Measurements from ENCODE around the gene IGFL1. TPM values are rescaled to one million over a fixed set of nuclear protein-coding genes. Genes with fewer than 3 reads are reported as not detected.
A peak's percentile ranks its signal among the peaks of the same experiment; 100 is the strongest.
"Not testable (repeated sequence)": the region's sequence is repeated elsewhere in the genome, so short reads cannot be mapped to it uniquely, and the experiment has no call there.

Gene IGFL1
- total RNA-seq, 4 donors from 2014 or later: not detected

DNA sequence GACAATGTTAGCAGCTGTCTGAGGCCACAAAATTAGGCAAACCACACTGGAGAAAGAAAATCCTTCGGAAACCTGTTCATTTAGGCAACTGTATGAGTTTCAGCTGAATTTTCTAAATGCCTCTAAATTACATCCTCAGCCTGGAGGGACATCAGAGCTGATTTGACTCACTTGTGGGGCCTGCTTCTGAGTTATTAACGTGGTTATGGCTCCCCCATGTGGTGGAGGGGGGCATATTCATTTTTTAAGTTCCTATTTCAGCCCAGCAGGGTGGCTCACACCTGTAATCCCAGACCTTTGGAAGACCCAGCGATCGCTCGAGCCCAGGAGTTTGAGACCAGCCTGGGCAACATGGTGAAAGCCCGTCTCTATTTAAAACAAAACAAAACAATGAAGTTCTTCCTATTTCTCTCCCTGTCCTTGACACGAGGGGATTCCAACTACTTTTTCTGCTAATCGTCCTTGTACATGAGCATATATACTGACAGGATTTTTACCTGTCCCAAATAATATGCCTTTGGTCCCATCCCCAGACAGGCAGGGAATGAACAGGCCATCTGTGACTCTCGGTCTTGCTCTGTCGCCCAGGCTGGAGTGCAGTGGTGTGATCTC lies 35.8 kb downstream of the IGFL1 start:
- H3K27me3 ChIP-seq: peaks cover 45% of the 10 kb centered on the region
- no peaks in the 10 kb centered on the region for H3K36me3 ChIP-seq
- intact Hi-C loops (cut with DNase I; ENCODE audit: low total_unique reads): loop anchor here (2.0 to 5.0 kb wide), 2 partner anchors 188 to 237 kb away; no protein-coding TSS in a partner anchor
- in situ Hi-C loops (cut with MboI; ENCODE audit: low pct_ligation_motif_present in 1 of 4, low pct_unique_long_range_greater_than_20kb in 1 of 4, low sequenced_read_pairs in 3 of 4): loop anchor here (5.0 to 25.0 kb wide), 4 partner anchors 178 to 241 kb away; partner anchors contain the start of gene PGLYRP1 (in 1 of the 4)
- DNase-seq: peak; percentile 54
- no peak for TF ChIP-seq POLR2AphosphoS5 (IDR thresholded peaks at IDR 0.05)
- TF ChIP-seq POLR2A (IDR thresholded peaks at IDR 0.05): no peak
- no peak for TF ChIP-seq EP300 (IDR thresholded peaks at IDR 0.05; ENCODE audit: low read depth)
- TF ChIP-seq, protein P1, sequence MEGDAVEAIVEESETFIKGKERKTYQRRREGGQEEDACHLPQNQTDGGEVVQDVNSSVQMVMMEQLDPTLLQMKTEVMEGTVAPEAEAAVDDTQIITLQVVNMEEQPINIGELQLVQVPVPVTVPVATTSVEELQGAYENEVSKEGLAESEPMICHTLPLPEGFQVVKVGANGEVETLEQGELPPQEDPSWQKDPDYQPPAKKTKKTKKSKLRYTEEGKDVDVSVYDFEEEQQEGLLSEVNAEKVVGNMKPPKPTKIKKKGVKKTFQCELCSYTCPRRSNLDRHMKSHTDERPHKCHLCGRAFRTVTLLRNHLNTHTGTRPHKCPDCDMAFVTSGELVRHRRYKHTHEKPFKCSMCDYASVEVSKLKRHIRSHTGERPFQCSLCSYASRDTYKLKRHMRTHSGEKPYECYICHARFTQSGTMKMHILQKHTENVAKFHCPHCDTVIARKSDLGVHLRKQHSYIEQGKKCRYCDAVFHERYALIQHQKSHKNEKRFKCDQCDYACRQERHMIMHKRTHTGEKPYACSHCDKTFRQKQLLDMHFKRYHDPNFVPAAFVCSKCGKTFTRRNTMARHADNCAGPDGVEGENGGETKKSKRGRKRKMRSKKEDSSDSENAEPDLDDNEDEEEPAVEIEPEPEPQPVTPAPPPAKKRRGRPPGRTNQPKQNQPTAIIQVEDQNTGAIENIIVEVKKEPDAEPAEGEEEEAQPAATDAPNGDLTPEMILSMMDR (IDR thresholded peaks at IDR 0.05): peak; percentile 84 to 95 (median 89)
- WGBS, 2 donors (ENCODE audit: low coverage in 1 of 2): 22% methylated on average over 10 of the region's 10 CpGs; no CpG with 5 or more reads in 1 of the 2 donors
- H3K4me1 ChIP-seq: no peaks in the 10 kb centered on the region
- H3K27ac ChIP-seq: no peak overlapping the region
- no peaks in the 10 kb centered on the region for H3K9me3 ChIP-seq
- H3K4me3 ChIP-seq: no peak overlapping the region

DNA sequence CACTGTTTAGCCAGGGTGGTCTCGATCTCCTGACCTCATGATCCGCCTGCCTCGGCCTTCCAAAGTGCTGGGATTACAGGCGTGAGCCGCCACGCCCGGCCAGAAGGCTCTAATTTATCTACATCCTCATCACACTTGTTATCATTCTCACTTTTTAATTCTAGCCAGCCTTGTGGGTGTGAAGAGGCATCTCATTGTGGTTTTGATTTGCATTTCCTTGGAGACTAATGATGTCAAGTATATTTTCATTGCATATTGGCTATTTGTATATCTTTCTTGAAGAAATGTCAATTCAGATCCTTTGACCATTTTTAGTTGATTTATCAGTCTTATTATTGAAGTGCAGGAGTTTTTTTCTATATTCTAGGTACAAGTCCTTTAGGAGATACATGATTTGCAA lies 39.6 kb downstream of the IGFL1 start:
- in situ Hi-C loops (cut with MboI; ENCODE audit: low pct_ligation_motif_present in 1 of 4, low pct_unique_long_range_greater_than_20kb in 1 of 4, low sequenced_read_pairs in 3 of 4) (loop anchor here (5.0 to 25.0 kb wide), 4 partner anchors 182 to 244 kb away; partner anchors contain the start of gene PGLYRP1 (in 1 of the 4)), intact Hi-C loops (cut with DNase I; ENCODE audit: low total_unique reads) (loop anchor here (5.0 kb wide), 1 partner anchor 192 kb away; no protein-coding TSS in a partner anchor)
- Histone ChIP-seq H3K9me3 (no peaks in the 10 kb centered on the region), H3K27me3 (peaks cover 38% of the 10 kb centered on the region), H3K36me3 (no peaks in the 10 kb centered on the region), H3K27ac (no peak overlapping the region), H3K4me3 (no peak overlapping the region), H3K4me1 (no peaks in the 10 kb centered on the region)
- WGBS, 2 donors (ENCODE audit: low coverage in 1 of 2): 42 to 63% methylated on average over 7 of the region's 7 CpGs
- TF ChIP-seq POLR2A (IDR thresholded peaks at IDR 0.05) (no peak), POLR2AphosphoS5 (IDR thresholded peaks at IDR 0.05) (no peak), EP300 (IDR thresholded peaks at IDR 0.05; ENCODE audit: low read depth) (no peak)
- TF ChIP-seq, protein P1 (IDR thresholded peaks at IDR 0.05): no peak
- no peak for DNase-seq

GRCh38 chr19:46270521-46271256 lies 41.1 kb downstream of the IGFL1 start:
- 52 to 100% methylated on average over 3 to 17 of the region's 17 CpGs for WGBS, 2 donors (ENCODE audit: low coverage in 1 of 2)
- no peaks in the 10 kb centered on the region for H3K9me3 ChIP-seq
- peaks cover 36% of the 10 kb centered on the region for H3K27me3 ChIP-seq
- in situ Hi-C loops (cut with MboI; ENCODE audit: low pct_ligation_motif_present in 1 of 4, low pct_unique_long_range_greater_than_20kb in 1 of 4, low sequenced_read_pairs in 3 of 4): loop anchor here in 2 of 4 donors (25.0 kb wide), 1 partner anchor 183 kb away; no protein-coding TSS in a partner anchor
- intact Hi-C loops (cut with DNase I; ENCODE audit: low total_unique reads): no loop called here
- TF ChIP-seq EP300 (IDR thresholded peaks at IDR 0.05; ENCODE audit: low read depth) (no peak), POLR2AphosphoS5 (IDR thresholded peaks at IDR 0.05) (no peak), POLR2A (IDR thresholded peaks at IDR 0.05) (no peak)
- TF ChIP-seq, protein P1 (IDR thresholded peaks at IDR 0.05): no peak
- H3K27ac ChIP-seq: no peak overlapping the region
- no peaks in the 10 kb centered on the region for H3K4me1 ChIP-seq
- no peak for DNase-seq
- H3K36me3 ChIP-seq: no peaks in the 10 kb centered on the region
- H3K4me3 ChIP-seq: no peak overlapping the region

- Histone ChIP-seq H3K9me3 (no peaks in the 10 kb centered on the region), H3K4me1 (no peaks in the 10 kb centered on the region), H3K27me3 (peaks cover 32% of the 10 kb centered on the region), H3K27ac (peak overlapping the region in 1 of 4 donors; percentile 8), H3K36me3 (no peaks in the 10 kb centered on the region), H3K4me3 (no peak overlapping the region)
- intact Hi-C loops (cut with DNase I; ENCODE audit: low total_unique reads) (no loop called here), in situ Hi-C loops (cut with MboI; ENCODE audit: low pct_ligation_motif_present in 1 of 4, low pct_unique_long_range_greater_than_20kb in 1 of 4, low sequenced_read_pairs in 3 of 4) (loop anchor here in 2 of 4 donors (25.0 kb wide), 1 partner anchor 184 kb away; no protein-coding TSS in a partner anchor)
- DNase-seq: no peak
- TF ChIP-seq POLR2AphosphoS5 (IDR thresholded peaks at IDR 0.05) (no peak), EP300 (IDR thresholded peaks at IDR 0.05; ENCODE audit: low read depth) (no peak), POLR2A (IDR thresholded peaks at IDR 0.05) (no peak)
- TF ChIP-seq, protein P1 (IDR thresholded peaks at IDR 0.05): no peak
- WGBS, 2 donors (ENCODE audit: low coverage in 1 of 2): 58 to 61% methylated on average over 4 to 8 of the region's 8 CpGs
Observed at GRCh38 chr19:46271481-46272197, 42.1 kb downstream of the IGFL1 start.

DNA sequence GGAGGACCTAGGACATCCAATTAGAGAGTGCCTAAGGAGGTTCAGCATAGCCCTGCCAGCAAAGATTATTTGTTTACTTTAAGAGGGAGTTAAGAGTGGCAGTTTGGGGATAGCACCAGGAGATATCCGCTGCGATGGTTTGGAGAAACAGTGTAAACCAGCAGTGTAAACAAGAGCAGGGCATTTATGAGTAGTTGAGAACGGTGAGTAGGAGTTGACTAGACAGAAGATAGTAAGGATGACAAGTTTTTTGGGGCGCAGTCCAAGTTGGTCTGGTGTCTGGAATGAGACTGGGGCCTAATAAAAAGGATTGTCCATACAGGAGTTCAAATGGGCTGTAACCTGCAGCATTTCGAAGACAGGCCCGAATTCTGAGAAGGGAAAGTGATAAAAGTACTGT lies 44.4 kb downstream of the IGFL1 start:
- H3K36me3 ChIP-seq; H3K27ac ChIP-seq; intact Hi-C loops (cut with DNase I; ENCODE audit: low total_unique reads); H3K4me1 ChIP-seq; H3K9me3 ChIP-seq; DNase-seq; H3K4me3 ChIP-seq: not testable (repeated sequence)
- peaks cover 28% of the 10 kb centered on the region for H3K27me3 ChIP-seq
- in situ Hi-C loops (cut with MboI; ENCODE audit: low pct_ligation_motif_present in 1 of 4, low pct_unique_long_range_greater_than_20kb in 1 of 4, low sequenced_read_pairs in 3 of 4): loop anchor here in 2 of 4 donors (25.0 kb wide), 1 partner anchor 187 kb away; no protein-coding TSS in a partner anchor
- 59 to 63% methylated on average over 6 of the region's 6 CpGs for WGBS, 2 donors (ENCODE audit: low coverage in 1 of 2)

All from transverse colon (tissue), 4 donors.